ENCODE results near the gene ARHGAP24.
"Not testable (repeated sequence)": the region's sequence is repeated elsewhere in the genome, so short reads cannot be mapped to it uniquely, and the experiment has no call there.

ARHGAP24 gene

DNA sequence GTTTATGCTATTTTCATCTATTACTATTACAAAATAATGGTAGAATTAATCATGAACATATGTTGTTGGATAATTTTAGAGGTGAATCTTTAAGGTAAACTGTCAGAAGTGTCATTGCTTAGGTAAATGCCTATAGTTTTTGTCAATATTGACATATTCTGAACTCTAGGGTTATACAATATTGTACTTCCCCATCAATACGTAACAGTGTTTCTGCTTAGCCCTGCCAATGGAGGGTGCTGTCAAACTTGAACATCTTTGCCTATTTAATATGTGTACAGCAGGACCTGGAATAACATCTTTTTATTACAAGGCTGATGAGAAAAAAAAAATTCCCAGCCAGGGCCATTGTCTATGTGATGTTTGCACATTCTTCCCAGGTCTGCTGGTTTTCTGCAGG is 40.8 kb downstream of the ARHGAP24 start:
- H3K4me3 Mint-ChIP-seq = no peak overlapping the region
- H3K36me3 Mint-ChIP-seq = peaks cover 5 to 14% of the 10 kb centered on the region in 2 donors
- no peaks in the 10 kb centered on the region for H3K27me3 Mint-ChIP-seq
- DNase-seq (no peak), ATAC-seq (replicated peaks) (no peak)
- H3K9me3 Mint-ChIP-seq = peaks cover 1 to 3% of the 10 kb centered on the region in 2 donors
- peaks cover 24 to 34% of the 10 kb centered on the region in 2 donors for H3K4me1 Mint-ChIP-seq
- H3K27ac Mint-ChIP-seq = no peak overlapping the region

GRCh38 chr4:85518526-85518925 is 43.6 kb downstream of the ARHGAP24 start:
- not testable (repeated sequence) for DNase-seq; H3K4me3 Mint-ChIP-seq; ATAC-seq (replicated peaks); H3K36me3 Mint-ChIP-seq; H3K27me3 Mint-ChIP-seq; H3K27ac Mint-ChIP-seq; H3K9me3 Mint-ChIP-seq
- H3K4me1 Mint-ChIP-seq = peaks cover 27 to 46% of the 10 kb centered on the region in 2 donors

DNA sequence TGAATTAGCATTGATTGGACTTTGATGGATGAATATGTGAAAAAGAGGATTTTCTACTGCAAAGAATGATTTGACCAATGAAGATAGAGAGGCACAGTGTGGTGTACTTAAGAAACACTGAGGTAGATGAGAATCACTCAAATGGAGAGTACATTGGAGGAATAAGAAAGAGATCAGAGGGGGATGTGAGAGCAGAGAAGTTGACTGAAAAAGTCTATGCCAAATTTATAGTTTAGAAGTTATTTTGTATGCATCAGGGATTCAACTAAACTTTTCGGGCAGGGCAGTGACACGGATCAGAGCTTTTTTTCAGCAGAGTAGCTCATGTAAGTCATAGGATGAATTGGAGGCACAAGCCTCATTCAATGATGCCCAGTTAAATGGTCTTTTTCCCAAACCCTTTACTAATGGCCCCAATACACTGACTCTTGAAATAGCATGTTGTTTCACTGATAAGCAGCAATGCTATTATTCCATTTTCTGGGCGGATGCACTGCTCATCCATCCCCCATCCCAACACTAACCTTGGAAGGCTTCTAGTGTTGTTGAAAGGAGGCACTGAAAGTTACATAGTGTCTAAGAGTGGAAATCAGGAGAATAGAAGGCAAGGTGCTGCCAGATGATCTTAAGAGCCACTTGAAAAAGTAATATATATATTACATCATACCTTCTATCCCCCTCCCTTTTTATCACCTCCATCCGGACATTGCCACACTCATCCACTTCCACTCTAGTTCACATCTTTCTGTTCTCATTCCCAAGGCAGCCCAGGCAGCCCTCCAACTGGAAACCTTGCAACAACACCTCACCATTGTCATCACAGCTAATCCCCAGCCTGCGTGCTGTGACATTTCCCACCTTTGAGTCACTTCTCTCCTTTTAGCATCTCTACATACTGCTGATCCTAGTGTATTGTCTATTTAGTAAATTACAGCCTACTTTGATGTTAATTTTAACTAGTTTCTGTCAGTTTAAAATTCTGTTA is 46.1 kb downstream of the ARHGAP24 start:
- Mint-ChIP-seq H3K27ac (peak overlapping the region; percentile 76), H3K36me3 (peaks cover 0 to 7% of the 10 kb centered on the region in 2 donors), H3K4me1 (peaks cover 24 to 33% of the 10 kb centered on the region in 2 donors), H3K4me3 (peak overlapping the region; percentile 17 to 59), H3K9me3 (no peaks in the 10 kb centered on the region), H3K27me3 (no peaks in the 10 kb centered on the region)
- DNase-seq (peak; percentile 15), ATAC-seq (replicated peaks) (peak; percentile 86)

DNA sequence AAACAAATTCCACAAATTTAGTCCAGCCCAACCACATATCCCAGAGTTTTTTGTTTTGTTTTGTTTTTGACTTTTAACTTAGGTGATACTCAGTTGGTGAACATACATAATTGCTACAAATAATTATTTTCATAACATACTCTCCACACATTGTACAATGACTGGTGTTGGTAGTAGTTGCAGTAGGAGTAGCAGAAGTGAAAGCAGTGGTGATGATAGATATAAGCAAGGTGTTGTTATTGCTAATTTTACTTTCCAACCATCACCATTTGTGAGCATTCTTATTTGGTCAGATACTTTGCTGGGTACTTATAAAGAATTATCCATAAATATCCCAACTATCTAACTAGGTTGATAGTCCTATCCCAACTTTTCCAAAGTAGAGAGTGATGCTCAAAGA is 47.3 kb downstream of the ARHGAP24 start:
- Mint-ChIP-seq H3K27ac (no peak overlapping the region), H3K27me3 (no peaks in the 10 kb centered on the region), H3K4me3 (no peak overlapping the region), H3K36me3 (peaks cover 0 to 7% of the 10 kb centered on the region in 2 donors), H3K4me1 (peaks cover 23 to 36% of the 10 kb centered on the region in 2 donors), H3K9me3 (no peaks in the 10 kb centered on the region)
- ATAC-seq (replicated peaks) = peak; percentile 77 to 82
- DNase-seq = no peak

DNA sequence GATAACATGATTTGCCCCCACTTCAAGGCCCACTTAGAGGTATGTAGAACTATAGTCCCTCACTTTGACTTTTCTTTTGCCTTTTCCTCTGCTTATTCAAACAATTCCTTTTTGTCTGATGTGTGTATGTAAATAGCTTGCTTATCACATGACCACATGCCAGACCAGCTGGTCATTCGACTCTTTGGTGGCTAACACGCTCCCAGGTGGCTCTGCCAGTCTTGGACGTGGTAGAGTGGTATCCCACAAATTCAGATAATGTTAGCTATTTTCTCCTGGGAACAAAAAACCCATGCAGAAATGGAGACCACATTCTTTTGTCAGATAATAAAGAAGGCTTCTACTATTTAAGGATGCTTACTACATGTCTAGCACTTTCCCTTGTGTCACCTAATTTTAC is 47.9 kb downstream of the ARHGAP24 start:
- DNase-seq = no peak
- H3K9me3 Mint-ChIP-seq = no peaks in the 10 kb centered on the region
- ATAC-seq (replicated peaks) = no peak
- H3K27me3 Mint-ChIP-seq = no peaks in the 10 kb centered on the region
- H3K27ac Mint-ChIP-seq = peak overlapping the region; percentile 83
- H3K4me3 Mint-ChIP-seq = no peak overlapping the region
- H3K36me3 Mint-ChIP-seq = peaks cover 0 to 8% of the 10 kb centered on the region in 2 donors
- peaks cover 28 to 42% of the 10 kb centered on the region in 2 donors for H3K4me1 Mint-ChIP-seq

GRCh38 chr4:85527815-85528214 is 52.9 kb downstream of the ARHGAP24 start:
- Mint-ChIP-seq H3K4me3 (no peak overlapping the region), H3K4me1 (peaks cover 24 to 30% of the 10 kb centered on the region in 2 donors), H3K9me3 (no peaks in the 10 kb centered on the region), H3K36me3 (peaks cover 0 to 8% of the 10 kb centered on the region in 2 donors), H3K27ac (no peak overlapping the region), H3K27me3 (no peaks in the 10 kb centered on the region)
- DNase-seq (no peak), ATAC-seq (replicated peaks) (no peak)

GRCh38 chr4:85531560-85532341 is 56.8 kb downstream of the ARHGAP24 start:
- ATAC-seq (replicated peaks) = peak; percentile 66 to 73
- no peak for DNase-seq
- no peaks in the 10 kb centered on the region for H3K9me3 Mint-ChIP-seq

DNA sequence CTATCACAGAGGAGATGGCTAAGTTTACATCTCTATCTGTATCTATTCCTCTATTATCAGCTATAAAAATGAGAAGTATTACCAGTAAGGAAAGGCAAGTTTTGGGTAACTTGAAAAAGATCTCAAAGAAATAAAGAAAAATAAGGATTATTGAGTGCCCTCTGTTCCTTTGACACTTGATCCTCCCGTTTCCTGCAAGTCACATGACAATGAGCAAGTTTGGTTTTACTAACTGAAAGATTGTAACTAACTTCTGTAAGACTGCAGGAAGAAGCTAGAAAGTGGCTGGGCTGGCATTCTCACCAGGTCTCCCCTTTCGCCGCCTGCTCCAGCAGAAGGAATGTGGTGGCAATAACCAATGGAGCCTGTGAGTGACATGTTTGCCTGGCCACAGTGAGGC is 59.2 kb downstream of the ARHGAP24 start:
- DNase-seq = no peak
- Mint-ChIP-seq H3K4me3 (no peak overlapping the region), H3K9me3 (no peaks in the 10 kb centered on the region), H3K27me3 (no peaks in the 10 kb centered on the region), H3K27ac (no peak overlapping the region), H3K4me1 (peaks cover 16 to 35% of the 10 kb centered on the region in 2 donors), H3K36me3 (peaks cover 2 to 18% of the 10 kb centered on the region in 2 donors)
- ATAC-seq (replicated peaks) = no peak

More at GRCh38 chr4:85531560-85532341, 56.8 kb downstream of the ARHGAP24 start:
- peaks cover 24 to 34% of the 10 kb centered on the region in 2 donors for H3K4me1 Mint-ChIP-seq
- peak overlapping the region; percentile 9 for H3K27ac Mint-ChIP-seq
- no peak overlapping the region for H3K4me3 Mint-ChIP-seq
- peaks cover 0 to 19% of the 10 kb centered on the region in 2 donors for H3K36me3 Mint-ChIP-seq
- H3K27me3 Mint-ChIP-seq = no peaks in the 10 kb centered on the region

GRCh38 chr4:85543832-85544231 is 68.9 kb downstream of the ARHGAP24 start:
- ATAC-seq (replicated peaks) = no peak
- H3K27me3 Mint-ChIP-seq = no peaks in the 10 kb centered on the region
- H3K36me3 Mint-ChIP-seq = peaks cover 0 to 7% of the 10 kb centered on the region in 2 donors
- no peak for DNase-seq
- no peak overlapping the region for H3K27ac Mint-ChIP-seq
- peaks cover 0 to 2% of the 10 kb centered on the region in 2 donors for H3K9me3 Mint-ChIP-seq
- H3K4me3 Mint-ChIP-seq = no peak overlapping the region
- peaks cover 14% of the 10 kb centered on the region in 2 donors for H3K4me1 Mint-ChIP-seq

DNA sequence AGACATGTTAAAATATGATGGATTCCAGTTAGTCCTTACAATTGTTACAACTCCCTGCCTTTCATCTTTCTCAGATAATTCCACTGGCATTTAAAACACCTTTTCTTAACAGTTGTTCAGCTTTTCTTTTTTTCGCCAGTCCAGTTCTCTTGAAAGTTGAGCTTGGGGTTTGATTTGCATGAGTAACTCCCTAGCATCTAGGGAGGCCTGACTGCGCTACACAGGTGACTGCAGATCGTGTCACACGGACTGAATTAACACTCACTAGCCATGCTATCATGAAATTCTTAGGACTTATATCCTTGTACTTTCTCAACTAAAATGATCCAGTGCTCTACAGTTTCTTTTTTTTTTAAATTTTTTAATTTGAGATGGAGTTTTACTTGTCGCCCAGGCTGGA is 69.8 kb downstream of the ARHGAP24 start:
- no peak overlapping the region for H3K4me3 Mint-ChIP-seq
- peaks cover 2 to 8% of the 10 kb centered on the region in 2 donors for H3K36me3 Mint-ChIP-seq
- H3K4me1 Mint-ChIP-seq = peaks cover 14 to 20% of the 10 kb centered on the region in 2 donors
- ATAC-seq (replicated peaks) (no peak), DNase-seq (no peak)
- H3K27ac Mint-ChIP-seq = no peak overlapping the region
- no peaks in the 10 kb centered on the region for H3K27me3 Mint-ChIP-seq
- H3K9me3 Mint-ChIP-seq = peaks cover 0 to 4% of the 10 kb centered on the region in 2 donors

- H3K4me1 Mint-ChIP-seq = peaks cover 24 to 25% of the 10 kb centered on the region in 2 donors
- no peak for DNase-seq
Observed at GRCh38 chr4:85548116-85548515, 73.2 kb downstream of the ARHGAP24 start.

GRCh38 chr4:85548841-85549240 is 73.9 kb downstream of the ARHGAP24 start:
- Mint-ChIP-seq H3K4me1 (peaks cover 20 to 22% of the 10 kb centered on the region in 2 donors), H3K27me3 (no peaks in the 10 kb centered on the region), H3K4me3 (no peak overlapping the region), H3K27ac (peak overlapping the region; percentile 43), H3K9me3 (peaks cover 14 to 23% of the 10 kb centered on the region in 2 donors), H3K36me3 (peaks cover 11 to 46% of the 10 kb centered on the region in 2 donors)
- DNase-seq (no peak), ATAC-seq (replicated peaks) (peak in 1 of 2 donors; percentile 27)

More at GRCh38 chr4:85548116-85548515, 73.2 kb downstream of the ARHGAP24 start:
- no peak for ATAC-seq (replicated peaks)
- Mint-ChIP-seq H3K4me3 (no peak overlapping the region), H3K27ac (no peak overlapping the region), H3K9me3 (peaks cover 12 to 19% of the 10 kb centered on the region in 2 donors), H3K36me3 (peaks cover 7 to 40% of the 10 kb centered on the region in 2 donors), H3K27me3 (no peaks in the 10 kb centered on the region)

- DNase-seq = peak; percentile 23
- H3K4me3 Mint-ChIP-seq = peak overlapping the region; percentile 29 to 69
- H3K4me1 Mint-ChIP-seq = peaks cover 45 to 47% of the 10 kb centered on the region in 2 donors
- H3K36me3 Mint-ChIP-seq = peaks cover 15 to 53% of the 10 kb centered on the region in 2 donors
- no peaks in the 10 kb centered on the region for H3K27me3 Mint-ChIP-seq
- ATAC-seq (replicated peaks) = peak; percentile 47 to 63
- H3K9me3 Mint-ChIP-seq = peaks cover 15 to 30% of the 10 kb centered on the region in 2 donors
- H3K27ac Mint-ChIP-seq = peak overlapping the region; percentile 98
Observed at GRCh38 chr4:85555206-85555605, 80.3 kb downstream of the ARHGAP24 start.

GRCh38 chr4:85556283-85556682 is 81.3 kb downstream of the ARHGAP24 start:
- DNase-seq (peak; percentile 10), ATAC-seq (replicated peaks) (peak in 1 of 2 donors; percentile 19)
- Mint-ChIP-seq H3K27me3 (no peaks in the 10 kb centered on the region), H3K4me3 (peak overlapping the region in 1 of 2 donors; percentile 69), H3K27ac (peak overlapping the region; percentile 98), H3K36me3 (peaks cover 15 to 49% of the 10 kb centered on the region in 2 donors), H3K4me1 (peaks cover 47 to 51% of the 10 kb centered on the region in 2 donors), H3K9me3 (peaks cover 15 to 24% of the 10 kb centered on the region in 2 donors)
